Measurements from ENCODE around the gene SLC13A4.
A peak's percentile ranks its signal among the peaks of the same experiment; 100 is the strongest.

The SLC13A4 gene

GRCh38 chr7:135753616-135754413, 25.8 kb upstream of the SLC13A4 start:
- TF ChIP-seq, protein P1, sequence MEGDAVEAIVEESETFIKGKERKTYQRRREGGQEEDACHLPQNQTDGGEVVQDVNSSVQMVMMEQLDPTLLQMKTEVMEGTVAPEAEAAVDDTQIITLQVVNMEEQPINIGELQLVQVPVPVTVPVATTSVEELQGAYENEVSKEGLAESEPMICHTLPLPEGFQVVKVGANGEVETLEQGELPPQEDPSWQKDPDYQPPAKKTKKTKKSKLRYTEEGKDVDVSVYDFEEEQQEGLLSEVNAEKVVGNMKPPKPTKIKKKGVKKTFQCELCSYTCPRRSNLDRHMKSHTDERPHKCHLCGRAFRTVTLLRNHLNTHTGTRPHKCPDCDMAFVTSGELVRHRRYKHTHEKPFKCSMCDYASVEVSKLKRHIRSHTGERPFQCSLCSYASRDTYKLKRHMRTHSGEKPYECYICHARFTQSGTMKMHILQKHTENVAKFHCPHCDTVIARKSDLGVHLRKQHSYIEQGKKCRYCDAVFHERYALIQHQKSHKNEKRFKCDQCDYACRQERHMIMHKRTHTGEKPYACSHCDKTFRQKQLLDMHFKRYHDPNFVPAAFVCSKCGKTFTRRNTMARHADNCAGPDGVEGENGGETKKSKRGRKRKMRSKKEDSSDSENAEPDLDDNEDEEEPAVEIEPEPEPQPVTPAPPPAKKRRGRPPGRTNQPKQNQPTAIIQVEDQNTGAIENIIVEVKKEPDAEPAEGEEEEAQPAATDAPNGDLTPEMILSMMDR (IDR thresholded peaks at IDR 0.05; ENCODE audit: insufficient read depth, low read depth, low read length, missing control alignments), result no peak
- H3K4me3 ChIP-seq (ENCODE audit: low read length), result no peak overlapping the region
- DNase-seq (ENCODE audit: low read depth), result no peak

GRCh38 chr7:135748770-135749169, 20.8 kb upstream of the SLC13A4 start, which contains the start of gene FAM180A:
Gene FAM180A, minus strand, starts transcription at chr7:135748813. Its CDS starts 233 bp downstream, at chr7:135748580.
- DNase-seq (ENCODE audit: low read depth), result peak; percentile 53
- no peak within 1 kb of the TSS for H3K4me3 ChIP-seq (ENCODE audit: low read length)
- TF ChIP-seq, protein P1 (IDR thresholded peaks at IDR 0.05; ENCODE audit: insufficient read depth, low read depth, low read length, missing control alignments), result no peak

DNA sequence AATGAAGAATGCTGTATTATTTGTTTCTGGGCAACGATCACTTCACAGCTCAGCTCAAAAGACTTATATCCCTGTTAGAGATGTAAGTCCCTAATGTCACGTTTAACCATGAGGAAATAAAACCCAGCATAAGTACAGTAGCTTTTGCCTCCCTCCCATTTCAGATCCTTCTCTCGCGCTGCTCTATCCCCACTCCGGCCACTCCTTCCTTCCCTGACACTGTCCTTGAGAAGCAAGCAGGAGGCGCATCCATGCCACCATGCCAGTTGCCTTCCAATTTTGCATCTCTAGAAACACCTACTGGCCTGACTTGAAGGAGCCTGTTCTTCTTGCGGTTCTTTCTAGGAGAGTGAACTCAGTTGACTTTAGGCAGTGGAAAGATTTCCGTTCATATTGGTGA, 19.4 kb upstream of the SLC13A4 start:
- DNase-seq (ENCODE audit: low read depth), result no peak
- no peak overlapping the region for H3K4me3 ChIP-seq (ENCODE audit: low read length)

GRCh38 chr7:135745703-135746312, 17.8 kb upstream of the SLC13A4 start:
- no peak overlapping the region for H3K4me3 ChIP-seq (ENCODE audit: low read length)
- peak; percentile 96 for DNase-seq (ENCODE audit: low read depth)

More for the DNA sequence above, 19.4 kb upstream of the SLC13A4 start:
- TF ChIP-seq, protein P1 (IDR thresholded peaks at IDR 0.05; ENCODE audit: insufficient read depth, low read depth, low read length, missing control alignments), result no peak

GRCh38 chr7:135744938-135745702, 17.1 kb upstream of the SLC13A4 start:
- no peak overlapping the region for H3K4me3 ChIP-seq (ENCODE audit: low read length)
- TF ChIP-seq, protein P1 (IDR thresholded peaks at IDR 0.05; ENCODE audit: insufficient read depth, low read depth, low read length, missing control alignments), result no peak
- DNase-seq (ENCODE audit: low read depth), result peak; percentile 93

More at GRCh38 chr7:135745703-135746312, 17.8 kb upstream of the SLC13A4 start:
- TF ChIP-seq, protein P1 (IDR thresholded peaks at IDR 0.05; ENCODE audit: insufficient read depth, low read depth, low read length, missing control alignments), result no peak

DNA sequence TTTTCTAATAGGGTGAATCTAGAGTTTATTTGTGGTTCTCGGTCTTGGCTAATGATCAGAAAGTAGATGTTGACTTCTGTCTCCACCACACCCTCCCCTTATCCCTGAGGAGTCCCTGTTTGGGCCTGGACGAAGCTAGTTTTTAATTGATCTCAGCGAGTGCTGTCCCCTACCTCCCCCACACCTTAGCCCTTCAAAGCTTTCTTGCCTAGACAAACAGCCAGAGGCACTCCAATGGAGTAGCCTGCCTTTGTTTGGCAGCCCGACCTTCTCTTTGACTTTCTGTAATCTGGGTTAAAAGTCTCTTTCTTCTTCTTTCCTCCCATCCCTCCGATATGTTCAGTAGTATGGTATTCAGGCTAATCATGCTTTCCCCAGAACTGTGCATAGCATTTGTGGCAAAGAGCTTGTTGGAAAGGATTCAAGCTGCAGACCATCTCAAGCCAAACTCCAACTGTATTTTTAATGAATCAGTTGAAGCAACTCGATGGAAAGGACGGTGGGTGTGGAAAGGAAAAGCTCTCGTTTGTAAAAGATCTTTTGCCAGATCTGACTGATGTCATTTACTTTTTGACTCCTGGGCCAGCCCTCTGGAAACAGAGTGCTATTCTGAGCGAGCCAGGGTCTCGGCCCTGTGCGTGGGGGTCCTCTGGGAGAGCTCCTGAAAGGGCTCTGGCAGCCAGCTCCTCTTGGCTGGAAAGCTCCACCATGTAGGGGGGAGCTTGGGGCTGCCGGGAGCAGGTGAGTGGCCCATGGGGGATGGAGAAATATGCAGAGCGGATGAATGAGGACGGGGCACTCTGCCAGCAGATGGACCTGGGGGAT, 16.1 kb upstream of the SLC13A4 start:
- TF ChIP-seq, protein P1 (IDR thresholded peaks at IDR 0.05; ENCODE audit: insufficient read depth, low read depth, low read length, missing control alignments), result no peak
- no peak for DNase-seq (ENCODE audit: low read depth)
- H3K4me3 ChIP-seq (ENCODE audit: low read length), result no peak overlapping the region
